Keratinocyte (primary cell): ENCODE data around the gene USE1. TPM values are rescaled to one million over a fixed set of nuclear protein-coding genes. Genes with fewer than 3 reads are reported as not detected.

Source experiments
- DNase-seq: peaks from one replicate; pipeline ENCODE4 v3.0.0-alpha.2; 2011; ENCODE audit warnings: low read depth, missing footprints, low spot score
- FAIRE-seq: peaks from 2 replicates; lab custom pipeline; 2011; peaks lifted over from hg19 to GRCh38; lab: Jason Lieb, UNC
- H2AFZ ChIP-seq: 2 replicates; pipeline ENCODE4 v1.6.0; 2012; ENCODE audit warnings: low read length, control low read depth, inconsistent platforms; ENCODE audit not compliant: control insufficient read depth
- H3K27ac ChIP-seq: 2 replicates; pipeline ENCODE4 v1.5.1; 2011; ENCODE audit warnings: low read length; ENCODE audit not compliant: control insufficient read depth, insufficient read depth
- H3K27me3 ChIP-seq: 3 replicates; pipeline ENCODE4 v1.6.0; 2011; ENCODE audit warnings: low read length; ENCODE audit not compliant: control insufficient read depth, insufficient read depth; ENCODE audit errors: extremely low read depth
- H3K36me3 ChIP-seq, 2 experiments: 2 replicates in 1 of 2; 3 replicates in 1 of 2; pipeline ENCODE4 v1.5.1; 2011; ENCODE audit warnings: low read length in 2 of 2, mild to moderate bottlenecking in 1 of 2; ENCODE audit not compliant: control insufficient read depth in 2 of 2, insufficient read depth in 2 of 2; ENCODE audit errors: extremely low read depth in 1 of 2
- H3K4me1 ChIP-seq: 3 replicates; pipeline ENCODE4 v1.5.1; 2011; ENCODE audit warnings: low read length; ENCODE audit not compliant: control insufficient read depth, insufficient read depth; ENCODE audit errors: extremely low read depth
- H3K4me2 ChIP-seq: 3 replicates; pipeline ENCODE4 v1.6.0; 2011; ENCODE audit warnings: low read depth, low read length; ENCODE audit not compliant: control insufficient read depth, insufficient read depth; ENCODE audit errors: extremely low read depth
- H3K4me3 ChIP-seq, 3 experiments: fragments of 200-600 bp in 1 of 3; sonication (generic) in 1 of 3; 2 replicates in 2 of 3; 3 replicates in 1 of 3; pipeline ENCODE4 v1.5.1; 2011 to 2016; ENCODE audit warnings: low read length in 3 of 3, mild to moderate bottlenecking in 3 of 3, control low read depth in 2 of 3, inconsistent platforms in 1 of 3, low read depth in 1 of 3, mixed read lengths in 1 of 3, mixed run types in 1 of 3, moderate library complexity in 1 of 3; ENCODE audit not compliant: control insufficient read depth in 2 of 3, insufficient read depth in 2 of 3; ENCODE audit errors: extremely low read depth in 1 of 3
- H3K79me2 ChIP-seq: 2 replicates; pipeline ENCODE4 v1.6.0; 2012; ENCODE audit warnings: low read length; ENCODE audit not compliant: control insufficient read depth, insufficient read depth
- H3K9ac ChIP-seq: 3 replicates; pipeline ENCODE4 v1.6.0; 2011; ENCODE audit warnings: low read length; ENCODE audit not compliant: control insufficient read depth, insufficient read depth; ENCODE audit errors: extremely low read depth
- H3K9me1 ChIP-seq: 3 replicates; pipeline ENCODE4 v1.6.0; 2011; ENCODE audit warnings: low read length; ENCODE audit not compliant: control insufficient read depth, insufficient read depth; ENCODE audit errors: extremely low read depth
- H3K9me3 ChIP-seq: 2 replicates; pipeline ENCODE4 v1.5.1; 2012; ENCODE audit warnings: low read depth, low read length; ENCODE audit not compliant: control insufficient read depth
- H4K20me1 ChIP-seq: 3 replicates; pipeline ENCODE4 v1.6.0; 2011; ENCODE audit warnings: low read length; ENCODE audit not compliant: control insufficient read depth, insufficient read depth; ENCODE audit errors: extremely low read depth
- EZH2 ChIP-seq: IDR thresholded peaks from one replicate; pipeline ENCODE4 v1.6.1; 2012; ENCODE audit warnings: inconsistent platforms, mild to moderate bottlenecking, low read length, moderate library complexity
- dilution Hi-C: fragments of 300-500 bp; cut with MboI; formaldehyde crosslinking; loops from one replicate; pipeline ENCODE4 v1.7.0; 2020; ENCODE audit warnings: low sequenced_read_pairs; ENCODE audit not compliant: extremely low pct_ligation_motif_present
- polyA plus RNA-seq, 5 experiments: library from polyadenylated mRNA; depleted of rRNA in 3 of 5; stranded (reverse) in 3 of 5; stranded (forward) in 1 of 5; unstranded in 1 of 5; fragments of >200 nt; gene quantifications; 1 replicate in 1 of 5; 2 replicates in 3 of 5; 3 replicates in 1 of 5; pipeline versions ENCODE4 v1.2.1 to v1.2.3, GENCODE V29; 2011 to 2012; ENCODE audit warnings: missing spikeins in 2 of 5, low read depth in 1 of 5, low replicate concordance in 1 of 5
- TF ChIP-seq, protein P1 (sequence below), 3 experiments: IDR thresholded peaks in 1 of 3; conservative IDR thresholded peaks in 1 of 3; optimal IDR thresholded peaks in 1 of 3; 2 replicates in 2 of 3; 3 replicates in 1 of 3; pipeline versions ENCODE3 to v1.5.1; 2011; ENCODE audit warnings: low read length in 3 of 3, mild to moderate bottlenecking in 3 of 3, moderate library complexity in 2 of 3, control low read depth in 1 of 3, inconsistent platforms in 1 of 3; ENCODE audit not compliant: insufficient read depth in 2 of 3; ENCODE audit errors: extremely low read depth in 1 of 3

Gene USE1
- polyA plus RNA-seq, 1 donor (not counting 4 experiments of a cell fraction or from before 2014, with no cell fraction given): 18.0 TPM

DNA sequence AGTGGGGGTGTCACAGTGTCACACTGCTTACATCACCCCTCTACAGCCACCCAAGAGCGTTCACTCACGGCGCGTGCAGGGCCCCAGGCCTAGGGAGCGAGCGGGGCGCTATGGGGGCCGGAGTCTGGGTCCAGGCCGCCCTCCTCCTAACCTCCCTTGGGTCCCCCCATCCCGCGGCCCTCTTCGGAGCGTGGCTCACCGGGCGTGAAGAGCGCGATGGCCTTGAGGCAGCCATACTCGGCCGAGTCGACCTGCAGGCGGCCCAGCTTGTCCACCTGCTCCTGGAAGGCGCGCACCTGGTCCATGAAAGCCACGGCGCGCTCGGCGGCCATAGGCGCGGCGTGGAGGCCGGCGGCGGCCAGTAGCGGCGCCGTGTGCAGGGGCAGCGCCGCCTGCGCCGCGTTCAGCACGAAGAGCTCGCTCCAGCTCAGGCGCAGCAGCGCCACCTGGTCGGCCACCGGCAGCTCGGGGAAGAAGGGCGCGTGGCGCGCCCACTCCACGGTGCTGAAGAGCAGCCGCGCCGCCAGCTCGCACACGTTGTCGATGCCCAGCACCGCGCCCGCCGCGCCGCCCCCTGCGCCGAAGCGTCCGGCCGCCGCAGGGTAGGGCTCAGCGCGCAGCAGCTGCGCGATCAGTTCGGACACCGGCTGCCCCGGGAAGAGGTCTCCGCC, 20.3 kb downstream of the USE1 start:
- H2AFZ ChIP-seq: peak overlapping the region; percentile 19
- FAIRE-seq: no peak

DNA sequence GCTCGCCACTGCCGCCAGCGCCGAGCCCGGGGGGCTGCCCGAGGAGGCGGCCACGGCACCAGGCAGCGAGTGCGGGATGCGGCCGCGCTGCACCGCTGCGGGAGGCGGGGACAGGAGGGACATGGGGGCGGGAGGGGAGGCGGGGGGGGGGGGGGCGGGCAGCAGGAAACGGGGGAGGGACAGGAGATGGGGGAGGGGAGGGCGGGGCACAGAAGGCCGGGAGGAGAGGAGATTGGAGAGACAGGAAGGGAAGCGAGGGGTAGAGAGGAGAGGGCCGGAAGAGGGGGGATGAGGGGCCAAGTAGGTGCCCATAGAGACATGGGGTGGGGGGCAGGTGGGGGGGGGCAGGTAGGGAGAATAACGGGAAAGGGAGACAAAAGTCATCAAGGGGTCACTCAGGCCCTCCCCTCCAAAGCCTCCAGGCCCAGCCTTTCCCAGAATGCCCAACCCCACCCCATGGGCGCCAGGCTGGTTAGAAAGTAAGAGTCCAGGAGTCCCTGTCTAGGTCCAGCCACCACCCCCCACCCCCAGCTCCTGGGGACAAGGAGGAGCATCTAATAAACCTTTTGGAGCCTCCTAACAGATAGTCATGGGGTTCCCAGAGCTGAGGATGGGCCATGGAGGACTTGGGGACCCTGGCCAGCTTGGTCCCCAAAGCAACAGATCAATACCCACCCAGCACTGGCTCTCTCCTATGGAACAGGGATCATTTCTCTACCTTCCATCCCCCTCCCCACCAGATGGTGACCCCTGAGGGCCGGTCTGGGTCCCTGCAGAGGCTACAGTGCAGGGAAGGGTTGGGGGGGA, 21.0 kb downstream of the USE1 start:
- H3K4me1 ChIP-seq: peaks cover 14% of the 10 kb centered on the region
- no peak for DNase-seq
- peaks cover 16 to 20% of the 10 kb centered on the region in 2 experiments for H3K36me3 ChIP-seq
- H3K79me2 ChIP-seq: peaks cover 34% of the 10 kb centered on the region
- H3K9me1 ChIP-seq: no peaks in the 10 kb centered on the region
- no peak for TF ChIP-seq EZH2
- TF ChIP-seq, protein P1, sequence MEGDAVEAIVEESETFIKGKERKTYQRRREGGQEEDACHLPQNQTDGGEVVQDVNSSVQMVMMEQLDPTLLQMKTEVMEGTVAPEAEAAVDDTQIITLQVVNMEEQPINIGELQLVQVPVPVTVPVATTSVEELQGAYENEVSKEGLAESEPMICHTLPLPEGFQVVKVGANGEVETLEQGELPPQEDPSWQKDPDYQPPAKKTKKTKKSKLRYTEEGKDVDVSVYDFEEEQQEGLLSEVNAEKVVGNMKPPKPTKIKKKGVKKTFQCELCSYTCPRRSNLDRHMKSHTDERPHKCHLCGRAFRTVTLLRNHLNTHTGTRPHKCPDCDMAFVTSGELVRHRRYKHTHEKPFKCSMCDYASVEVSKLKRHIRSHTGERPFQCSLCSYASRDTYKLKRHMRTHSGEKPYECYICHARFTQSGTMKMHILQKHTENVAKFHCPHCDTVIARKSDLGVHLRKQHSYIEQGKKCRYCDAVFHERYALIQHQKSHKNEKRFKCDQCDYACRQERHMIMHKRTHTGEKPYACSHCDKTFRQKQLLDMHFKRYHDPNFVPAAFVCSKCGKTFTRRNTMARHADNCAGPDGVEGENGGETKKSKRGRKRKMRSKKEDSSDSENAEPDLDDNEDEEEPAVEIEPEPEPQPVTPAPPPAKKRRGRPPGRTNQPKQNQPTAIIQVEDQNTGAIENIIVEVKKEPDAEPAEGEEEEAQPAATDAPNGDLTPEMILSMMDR (optimal IDR thresholded peaks at IDR 0.05 in 1 of 3, IDR thresholded peaks at IDR 0.05 in 1 of 3, conservative IDR thresholded peaks at IDR 0.05 in 1 of 3; ENCODE audit: extremely low read depth in 1 of 3, insufficient read depth in 2 of 3, low read length in 3 of 3): no peak
- H2AFZ ChIP-seq: no peak overlapping the region
- H3K4me3 ChIP-seq: peak overlapping the region; percentile 52 to 83 (median 79)
- no peaks in the 10 kb centered on the region for H3K27me3 ChIP-seq
- H4K20me1 ChIP-seq: peaks cover 4% of the 10 kb centered on the region
- FAIRE-seq: no peak
- H3K4me2 ChIP-seq: peak overlapping the region; percentile 92
- H3K27ac ChIP-seq: no peak overlapping the region
- dilution Hi-C loops: no loop called here
- H3K9me3 ChIP-seq: no peaks in the 10 kb centered on the region
- H3K9ac ChIP-seq: no peak overlapping the region

More for the DNA sequence above, 20.3 kb downstream of the USE1 start:
- Histone ChIP-seq H3K4me2 (peak overlapping the region; percentile 92), H3K36me3 (peaks cover 19 to 20% of the 10 kb centered on the region in 2 experiments), H3K4me1 (peaks cover 14% of the 10 kb centered on the region), H3K27ac (peak overlapping the region; percentile 60), H3K27me3 (no peaks in the 10 kb centered on the region), H3K9ac (peak overlapping the region; percentile 70), H3K9me3 (no peaks in the 10 kb centered on the region), H4K20me1 (peaks cover 4% of the 10 kb centered on the region), H3K79me2 (peaks cover 28% of the 10 kb centered on the region), H3K4me3 (peak overlapping the region; percentile 52 to 83 (median 79)), H3K9me1 (no peaks in the 10 kb centered on the region)
- dilution Hi-C loops: no loop called here
- TF ChIP-seq EZH2: no peak
- TF ChIP-seq, protein P1 (optimal IDR thresholded peaks at IDR 0.05 in 1 of 3, IDR thresholded peaks at IDR 0.05 in 1 of 3, conservative IDR thresholded peaks at IDR 0.05 in 1 of 3; ENCODE audit: extremely low read depth in 1 of 3, insufficient read depth in 2 of 3, low read length in 3 of 3): peak in 2 of 3 experiments; percentile 51 to 72
- no peak for DNase-seq
